ENCODE measurements around the gene PKLR.

The PKLR gene

DNA sequence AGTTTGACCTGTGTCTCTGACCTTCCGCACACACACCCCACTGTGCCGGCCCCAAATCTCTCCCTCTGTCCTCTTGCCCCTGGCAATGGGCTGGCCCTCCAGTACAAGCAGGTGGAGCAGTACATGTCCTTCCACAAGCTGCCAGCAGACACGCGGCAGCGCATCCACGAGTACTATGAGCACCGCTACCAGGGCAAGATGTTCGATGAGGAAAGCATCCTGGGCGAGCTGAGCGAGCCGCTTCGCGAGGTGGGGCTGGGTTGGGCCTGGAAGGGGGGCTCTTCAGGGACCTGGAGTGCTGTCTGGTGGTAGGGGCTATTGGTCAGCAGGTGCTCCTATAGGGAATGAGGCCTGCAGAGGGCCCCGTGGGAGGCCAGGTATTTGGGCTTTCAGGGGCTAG is 16.2 kb downstream of the PKLR start:
- Histone ChIP-seq H3K9me3 (ENCODE audit: control insufficient read depth, insufficient read depth, low read length) (no peaks in the 10 kb centered on the region), H3F3A (ENCODE audit: control insufficient read depth, insufficient read depth) (no peaks in the 10 kb centered on the region), H3K36me3 (ENCODE audit: control insufficient read depth, low read length) (peaks cover 37% of the 10 kb centered on the region), H3K27ac (ENCODE audit: low read depth, low read length) (no peak overlapping the region), H3K9me2 (replicated peaks; ENCODE audit: control insufficient read depth, low read length) (no peaks in the 10 kb centered on the region), H4K20me1 (ENCODE audit: control insufficient read depth, insufficient read depth, low read depth, low read length) (no peaks in the 10 kb centered on the region), H3K4me1 (ENCODE audit: control insufficient read depth, low read length) (no peaks in the 10 kb centered on the region), H3K4me3 (ENCODE audit: low read length) (no peak overlapping the region), H3K79me2 (ENCODE audit: control insufficient read depth, low read length) (no peaks in the 10 kb centered on the region; the same call in 1 of the 2 replicates), H3K4me2 (ENCODE audit: low read length) (no peak overlapping the region), H3K27me3 (ENCODE audit: control insufficient read depth, low read length) (no peaks in the 10 kb centered on the region)
- TF ChIP-seq EZH2phosphoT487 (IDR thresholded peaks at IDR 0.05; ENCODE audit: borderline replicate concordance, low read length): no peak
- TF ChIP-seq, protein P1, sequence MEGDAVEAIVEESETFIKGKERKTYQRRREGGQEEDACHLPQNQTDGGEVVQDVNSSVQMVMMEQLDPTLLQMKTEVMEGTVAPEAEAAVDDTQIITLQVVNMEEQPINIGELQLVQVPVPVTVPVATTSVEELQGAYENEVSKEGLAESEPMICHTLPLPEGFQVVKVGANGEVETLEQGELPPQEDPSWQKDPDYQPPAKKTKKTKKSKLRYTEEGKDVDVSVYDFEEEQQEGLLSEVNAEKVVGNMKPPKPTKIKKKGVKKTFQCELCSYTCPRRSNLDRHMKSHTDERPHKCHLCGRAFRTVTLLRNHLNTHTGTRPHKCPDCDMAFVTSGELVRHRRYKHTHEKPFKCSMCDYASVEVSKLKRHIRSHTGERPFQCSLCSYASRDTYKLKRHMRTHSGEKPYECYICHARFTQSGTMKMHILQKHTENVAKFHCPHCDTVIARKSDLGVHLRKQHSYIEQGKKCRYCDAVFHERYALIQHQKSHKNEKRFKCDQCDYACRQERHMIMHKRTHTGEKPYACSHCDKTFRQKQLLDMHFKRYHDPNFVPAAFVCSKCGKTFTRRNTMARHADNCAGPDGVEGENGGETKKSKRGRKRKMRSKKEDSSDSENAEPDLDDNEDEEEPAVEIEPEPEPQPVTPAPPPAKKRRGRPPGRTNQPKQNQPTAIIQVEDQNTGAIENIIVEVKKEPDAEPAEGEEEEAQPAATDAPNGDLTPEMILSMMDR (IDR thresholded peaks at IDR 0.05; ENCODE audit: low read depth, low read length, poor library complexity, severe bottlenecking): no peak

DNA sequence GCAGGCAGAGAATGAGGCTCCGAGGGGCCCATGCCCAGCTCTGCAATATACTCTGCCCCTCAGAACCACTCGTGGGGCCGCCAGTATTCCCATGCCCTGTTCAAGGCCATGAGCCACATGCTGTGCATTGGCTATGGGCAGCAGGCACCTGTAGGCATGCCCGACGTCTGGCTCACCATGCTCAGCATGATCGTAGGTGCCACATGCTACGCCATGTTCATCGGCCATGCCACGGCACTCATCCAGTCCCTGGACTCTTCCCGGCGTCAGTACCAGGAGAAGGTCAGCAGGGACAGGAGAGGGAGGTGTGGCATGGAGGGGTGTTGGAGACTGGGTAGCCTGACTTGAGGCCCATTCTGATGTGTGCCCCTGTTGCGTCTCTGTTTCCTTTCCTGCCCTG is 16.8 kb downstream of the PKLR start:
- peaks cover 38% of the 10 kb centered on the region for H3K36me3 ChIP-seq (ENCODE audit: control insufficient read depth, low read length)
- peaks cover under 1% of the 10 kb centered on the region for H3K4me1 ChIP-seq (ENCODE audit: control insufficient read depth, low read length)
- peaks cover under 1% of the 10 kb centered on the region for H3K79me2 ChIP-seq (ENCODE audit: control insufficient read depth, low read length)
- no peaks in the 10 kb centered on the region for H3K9me3 ChIP-seq (ENCODE audit: control insufficient read depth, insufficient read depth, low read length)
- H3K27me3 ChIP-seq (ENCODE audit: control insufficient read depth, low read length): no peaks in the 10 kb centered on the region
- no peak for TF ChIP-seq EZH2phosphoT487 (IDR thresholded peaks at IDR 0.05; ENCODE audit: borderline replicate concordance, low read length)
- TF ChIP-seq, protein P1 (IDR thresholded peaks at IDR 0.05; ENCODE audit: low read depth, low read length, poor library complexity, severe bottlenecking): no peak
- H4K20me1 ChIP-seq (ENCODE audit: control insufficient read depth, insufficient read depth, low read depth, low read length): no peaks in the 10 kb centered on the region
- no peaks in the 10 kb centered on the region for H3F3A ChIP-seq (ENCODE audit: control insufficient read depth, insufficient read depth)
- no peaks in the 10 kb centered on the region for H3K9me2 ChIP-seq (replicated peaks; ENCODE audit: control insufficient read depth, low read length)
- no peak overlapping the region for H3K4me3 ChIP-seq (ENCODE audit: low read length)
- no peak overlapping the region for H3K4me2 ChIP-seq (ENCODE audit: low read length)
- H3K27ac ChIP-seq (ENCODE audit: low read depth, low read length): no peak overlapping the region

- H3K27me3 ChIP-seq (ENCODE audit: control insufficient read depth, low read length): no peaks in the 10 kb centered on the region
- H3K36me3 ChIP-seq (ENCODE audit: control insufficient read depth, low read length): peaks cover 37% of the 10 kb centered on the region
- no peaks in the 10 kb centered on the region for H3K9me3 ChIP-seq (ENCODE audit: control insufficient read depth, insufficient read depth, low read length)
- no peak overlapping the region for H3K4me2 ChIP-seq (ENCODE audit: low read length)
- TF ChIP-seq, protein P1 (IDR thresholded peaks at IDR 0.05; ENCODE audit: low read depth, low read length, poor library complexity, severe bottlenecking): no peak
- no peak for TF ChIP-seq EZH2phosphoT487 (IDR thresholded peaks at IDR 0.05; ENCODE audit: borderline replicate concordance, low read length)
- no peak overlapping the region for H3K27ac ChIP-seq (ENCODE audit: low read depth, low read length)
- H3K4me1 ChIP-seq (ENCODE audit: control insufficient read depth, low read length): peaks cover 16% of the 10 kb centered on the region
- no peak overlapping the region for H3K4me3 ChIP-seq (ENCODE audit: low read length)
- H3F3A ChIP-seq (ENCODE audit: control insufficient read depth, insufficient read depth): peaks cover 9% of the 10 kb centered on the region; the same call in 1 of the 2 replicates
- no peaks in the 10 kb centered on the region for H4K20me1 ChIP-seq (ENCODE audit: control insufficient read depth, insufficient read depth, low read depth, low read length)
- H3K79me2 ChIP-seq (ENCODE audit: control insufficient read depth, low read length): peaks cover 15% of the 10 kb centered on the region
- no peaks in the 10 kb centered on the region for H3K9me2 ChIP-seq (replicated peaks; ENCODE audit: control insufficient read depth, low read length)
These were observed 18.6 kb downstream of the PKLR start for GRCh38 chr1:155282488-155283091.

All from DOHH2 (cell line).